ENCODE data around the gene NOXO1.
"Not testable (repeated sequence)": the region's sequence is repeated elsewhere in the genome, so short reads cannot be mapped to it uniquely, and the experiment has no call there.

DNA sequence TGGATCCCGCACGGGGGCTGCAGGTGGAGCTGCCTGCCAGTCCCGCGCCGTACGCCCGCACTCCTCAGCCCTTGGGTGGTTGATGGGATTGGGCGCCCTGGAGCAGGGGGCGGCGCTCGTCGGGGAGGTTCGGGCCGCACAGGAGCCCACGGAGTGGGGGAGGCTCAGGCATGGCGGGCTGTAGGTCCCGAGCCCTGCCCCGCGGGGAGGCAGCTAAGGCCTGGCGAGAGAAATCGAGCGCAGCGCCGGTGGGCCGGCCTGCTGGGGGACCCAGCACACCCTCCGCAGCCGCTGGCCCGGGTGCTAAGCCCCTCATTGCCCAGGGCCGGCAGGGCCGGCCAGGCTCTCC is 23.2 kb downstream of the NOXO1 start:
- TF ChIP-seq, protein P1, sequence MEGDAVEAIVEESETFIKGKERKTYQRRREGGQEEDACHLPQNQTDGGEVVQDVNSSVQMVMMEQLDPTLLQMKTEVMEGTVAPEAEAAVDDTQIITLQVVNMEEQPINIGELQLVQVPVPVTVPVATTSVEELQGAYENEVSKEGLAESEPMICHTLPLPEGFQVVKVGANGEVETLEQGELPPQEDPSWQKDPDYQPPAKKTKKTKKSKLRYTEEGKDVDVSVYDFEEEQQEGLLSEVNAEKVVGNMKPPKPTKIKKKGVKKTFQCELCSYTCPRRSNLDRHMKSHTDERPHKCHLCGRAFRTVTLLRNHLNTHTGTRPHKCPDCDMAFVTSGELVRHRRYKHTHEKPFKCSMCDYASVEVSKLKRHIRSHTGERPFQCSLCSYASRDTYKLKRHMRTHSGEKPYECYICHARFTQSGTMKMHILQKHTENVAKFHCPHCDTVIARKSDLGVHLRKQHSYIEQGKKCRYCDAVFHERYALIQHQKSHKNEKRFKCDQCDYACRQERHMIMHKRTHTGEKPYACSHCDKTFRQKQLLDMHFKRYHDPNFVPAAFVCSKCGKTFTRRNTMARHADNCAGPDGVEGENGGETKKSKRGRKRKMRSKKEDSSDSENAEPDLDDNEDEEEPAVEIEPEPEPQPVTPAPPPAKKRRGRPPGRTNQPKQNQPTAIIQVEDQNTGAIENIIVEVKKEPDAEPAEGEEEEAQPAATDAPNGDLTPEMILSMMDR (IDR thresholded peaks at IDR 0.05): not testable (repeated sequence)
- not testable (repeated sequence) for TF ChIP-seq POLR2A (IDR thresholded peaks at IDR 0.05)

All from lower leg skin (tissue), 3 donors.